ENCODE measurements around the gene LORICRIN. TPM values are rescaled to one million over a fixed set of nuclear protein-coding genes. Genes with fewer than 3 reads are reported as not detected.

Gene LORICRIN
- total and polyA plus RNA-seq, 2 of the 4 experiments (the other 2 are of a cell fraction) = not detected

DNA sequence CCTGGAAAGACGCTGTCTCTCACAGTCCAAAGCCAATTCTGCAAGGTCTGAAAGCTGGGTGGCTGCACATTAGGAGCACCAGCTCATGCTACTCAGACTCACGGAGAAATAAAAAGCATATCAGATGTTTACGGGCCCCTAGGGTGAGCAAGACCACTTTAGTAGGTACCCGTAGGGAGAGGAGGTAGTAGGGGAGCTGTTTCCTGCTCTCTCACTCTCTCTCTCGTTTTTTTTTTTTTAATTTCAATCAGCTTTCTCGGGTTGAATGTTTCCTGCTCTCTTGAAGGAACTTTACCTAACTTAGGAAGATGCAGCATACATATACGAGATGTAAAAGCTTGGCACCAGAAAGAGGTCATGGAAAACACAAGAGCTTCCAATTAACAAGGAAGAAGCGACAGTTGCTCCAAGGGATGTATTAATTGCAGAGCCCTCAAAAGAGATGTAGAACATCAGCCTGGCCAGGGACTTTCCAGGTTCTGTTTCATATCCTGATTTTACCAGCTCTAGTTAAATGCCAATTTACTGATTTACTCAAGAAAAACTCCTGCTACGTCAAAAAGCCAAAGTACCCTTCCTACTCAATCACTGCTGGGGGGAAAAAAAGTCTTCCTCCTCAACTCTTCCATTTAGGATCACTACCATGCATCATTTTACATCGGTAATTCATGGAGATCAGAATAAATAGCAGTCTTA lies 3.1 kb downstream of the LORICRIN start:
- peaks cover 27% of the 10 kb centered on the region for H3K27me3 ChIP-seq (ENCODE audit: control insufficient read depth, insufficient read depth, low read length)
- no peak overlapping the region for H3K27ac ChIP-seq (ENCODE audit: insufficient read depth, low read length)

More for the DNA sequence above, 3.1 kb downstream of the LORICRIN start:
- Histone ChIP-seq H4K20me1 (ENCODE audit: insufficient read depth, low read length) (no peaks in the 10 kb centered on the region), H2BK5ac (ENCODE audit: low read depth, low read length, poor library complexity, severe bottlenecking) (no peak overlapping the region), H3K4me2 (ENCODE audit: low read depth, low read length) (no peak overlapping the region), H3K56ac (ENCODE audit: extremely low read depth, insufficient read depth, low read length) (no peak overlapping the region), H3K4ac (ENCODE audit: low read depth, low read length) (no peak overlapping the region), H4K5ac (ENCODE audit: low read depth, low read length) (no peak overlapping the region), H4K8ac (ENCODE audit: low read depth in 2 of 2, low read length in 2 of 2) (no peak overlapping the region), H3K9me3 (ENCODE audit: control insufficient read depth, insufficient read depth, low read length) (no peaks in the 10 kb centered on the region), H2AFZ (replicated peaks; ENCODE audit: low read length, poor library complexity) (no peak overlapping the region), H2BK15ac (ENCODE audit: low read depth, low read length) (no peak overlapping the region), H3K9me1 (ENCODE audit: insufficient read depth, low read length) (no peaks in the 10 kb centered on the region), H3K14ac (replicated peaks; ENCODE audit: low read depth, low read length) (no peak overlapping the region), H3K79me1 (ENCODE audit: low read depth in 1 of 2, low read length in 2 of 2) (no peaks in the 10 kb centered on the region), H4K91ac (ENCODE audit: insufficient read depth, low read depth, low read length) (no peak overlapping the region), H2BK120ac (ENCODE audit: low read depth, low read length) (no peak overlapping the region), H2BK20ac (ENCODE audit: low read depth, low read length) (no peak overlapping the region), H3K4me3 (ENCODE audit: insufficient read depth, low read depth, low read length) (no peak overlapping the region), H3K36me3 (ENCODE audit: control insufficient read depth, insufficient read depth, low read length) (no peaks in the 10 kb centered on the region), H3K23ac (ENCODE audit: low read depth, low read length) (no peak overlapping the region), H2AK5ac (ENCODE audit: low read depth, low read length) (no peak overlapping the region), H3K9ac (ENCODE audit: low read depth, low read length) (no peak overlapping the region), H3K18ac (ENCODE audit: low read depth, low read length) (no peak overlapping the region), H3K4me1 (ENCODE audit: control insufficient read depth, insufficient read depth, low read length) (no peaks in the 10 kb centered on the region), H2AK9ac (replicated peaks; ENCODE audit: low read depth, low read length, poor library complexity) (no peak overlapping the region)
- TF ChIP-seq SMC3 (IDR thresholded peaks at IDR 0.05; ENCODE audit: low read depth, low read length) (no peak), FOS (IDR thresholded peaks at IDR 0.05; ENCODE audit: low read depth, low read length) (no peak), MAZ (IDR thresholded peaks at IDR 0.05; ENCODE audit: borderline replicate concordance, low read depth, low read length) (no peak), CHD1 (IDR thresholded peaks at IDR 0.05; ENCODE audit: low read depth, low read length) (no peak), MAFK (IDR thresholded peaks at IDR 0.05; ENCODE audit: low read depth, low read length) (no peak), RAD21 (IDR thresholded peaks at IDR 0.05; ENCODE audit: low read length) (no peak)
- TF ChIP-seq, protein P1, sequence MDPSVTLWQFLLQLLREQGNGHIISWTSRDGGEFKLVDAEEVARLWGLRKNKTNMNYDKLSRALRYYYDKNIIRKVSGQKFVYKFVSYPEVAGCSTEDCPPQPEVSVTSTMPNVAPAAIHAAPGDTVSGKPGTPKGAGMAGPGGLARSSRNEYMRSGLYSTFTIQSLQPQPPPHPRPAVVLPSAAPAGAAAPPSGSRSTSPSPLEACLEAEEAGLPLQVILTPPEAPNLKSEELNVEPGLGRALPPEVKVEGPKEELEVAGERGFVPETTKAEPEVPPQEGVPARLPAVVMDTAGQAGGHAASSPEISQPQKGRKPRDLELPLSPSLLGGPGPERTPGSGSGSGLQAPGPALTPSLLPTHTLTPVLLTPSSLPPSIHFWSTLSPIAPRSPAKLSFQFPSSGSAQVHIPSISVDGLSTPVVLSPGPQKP (IDR thresholded peaks at IDR 0.05; ENCODE audit: borderline replicate concordance, low read depth, low read length) = no peak
- POLR2A ChIA-PET (ENCODE audit: unreplicated experiment) = no interaction called here
- CTCF ChIA-PET = no interaction called here
- DNase-seq = no peak
- dilution Hi-C loops (cut with HindIII; ENCODE audit: low sequenced_read_pairs, unreplicated experiment) (no loop called here), intact Hi-C loops (cut with micrococcal nuclease) (no loop called here), in situ Hi-C loops (cut with MboI; ENCODE audit: low sequenced_read_pairs) (no loop called here)
- 70% methylated on average over 2 of the region's 10 CpGs; no CpG with 5 or more reads in 1 of the 2 experiments for WGBS, 2 experiments (ENCODE audit: extremely low coverage in 2 of 2, insufficient read length in 1 of 2)
- BruUV-seq (replicated peaks) = no TSS peak
- no peak for ATAC-seq (ENCODE audit: low read depth)

Data from IMR-90 (cell line).